SHP77 (cell line): ENCODE results near the gene RSPH4A.
A peak's percentile ranks its signal among the peaks of the same experiment; 100 is the strongest.
"Not testable (repeated sequence)": the region's sequence is repeated elsewhere in the genome, so short reads cannot be mapped to it uniquely, and the experiment has no call there.

Experiments used
- DNase-seq, 2 experiments: peaks; one replicate each; lab custom pipeline; 2025; lab: John Stamatoyannopoulos, UW

The RSPH4A gene

GRCh38 chr6:116625872-116626271 lies 9.6 kb downstream of the RSPH4A start:
- no peak for DNase-seq

DNA sequence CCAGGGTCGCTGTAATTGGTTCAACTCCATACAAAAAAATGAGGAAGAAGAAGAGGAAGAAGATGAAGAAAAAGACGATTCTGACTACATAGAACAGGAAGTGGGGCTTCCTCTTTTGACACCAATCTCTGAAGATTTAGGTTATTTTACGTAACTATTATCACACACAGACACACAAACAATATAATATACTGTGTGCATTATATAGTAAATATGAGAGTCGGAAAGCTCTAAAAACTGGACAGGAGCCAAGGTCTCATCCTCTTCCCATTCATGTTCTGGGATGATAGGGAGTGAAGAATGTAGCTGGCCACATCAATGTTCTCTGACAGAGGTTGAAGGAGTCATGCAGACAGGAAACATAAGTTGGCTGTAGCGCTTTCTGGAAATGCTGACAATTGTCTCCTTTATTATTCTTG lies 13.3 kb downstream of the RSPH4A start:
- no peak for DNase-seq

- DNase-seq = peak; percentile 88
Observed at GRCh38 chr6:116631379-116631990, 15.2 kb downstream of the RSPH4A start.

DNA sequence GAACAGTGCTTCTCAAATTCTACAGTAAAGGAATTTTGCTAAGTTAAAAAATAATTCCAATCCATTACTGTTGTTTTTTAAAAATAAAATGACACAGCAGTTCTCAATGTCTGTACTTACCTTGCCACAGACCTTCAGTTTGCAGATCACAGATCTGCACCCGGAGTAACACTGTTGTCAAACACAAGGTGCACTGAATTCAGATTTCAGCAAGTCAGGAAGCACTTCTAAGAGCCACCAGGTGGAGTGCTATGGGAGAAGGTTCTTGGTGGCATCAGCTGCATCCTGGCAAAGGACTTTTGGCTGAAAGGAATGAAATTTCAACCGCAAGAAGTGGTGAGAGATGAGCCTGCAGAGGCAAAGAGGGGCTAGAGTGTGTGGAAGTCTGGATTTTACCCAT lies 17.4 kb downstream of the RSPH4A start:
- DNase-seq = peak; percentile 6 to 32

GRCh38 chr6:116648156-116648555 lies 31.9 kb downstream of the RSPH4A start:
- DNase-seq = no peak

DNA sequence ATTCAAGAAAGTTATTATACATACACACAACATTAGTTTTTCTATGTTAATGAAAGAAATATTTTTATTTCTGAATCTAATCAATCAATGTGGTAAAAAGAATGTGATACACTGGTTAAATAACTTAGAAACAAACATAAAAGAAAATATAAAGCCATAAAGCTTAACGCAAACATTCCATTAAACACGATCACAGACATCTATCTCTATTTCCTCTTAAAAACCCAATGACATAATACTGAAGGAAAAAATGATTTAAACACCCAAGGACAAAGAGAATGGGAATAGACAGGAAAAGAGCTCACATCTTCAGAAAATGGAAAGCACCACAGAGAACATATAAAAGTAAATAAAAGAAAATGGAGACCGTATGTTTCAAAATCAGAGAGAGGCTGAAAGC lies 32.9 kb downstream of the RSPH4A start:
- no peak for DNase-seq

GRCh38 chr6:116651916-116652315 lies 35.6 kb downstream of the RSPH4A start:
- no peak for DNase-seq

- DNase-seq = no peak
Observed at GRCh38 chr6:116661594-116661993, 45.3 kb downstream of the RSPH4A start.

DNA sequence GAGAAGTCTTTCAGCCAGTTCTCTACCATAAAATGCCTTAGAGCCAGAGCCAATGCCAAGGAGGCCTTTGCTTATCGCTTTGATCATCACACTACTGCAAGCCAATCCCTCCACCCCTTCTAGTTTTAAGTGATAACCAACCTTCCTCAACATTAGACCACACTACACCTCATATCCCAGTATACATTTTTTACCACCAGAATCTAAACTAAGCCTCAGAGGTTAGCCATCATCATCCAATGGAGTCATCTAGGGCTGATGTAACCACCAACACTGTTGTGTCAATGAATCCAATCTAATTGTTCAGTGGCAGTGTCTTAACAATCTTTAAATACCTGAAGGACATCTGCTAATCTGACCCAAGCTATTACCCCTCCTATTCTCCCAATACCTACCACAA lies 45.9 kb downstream of the RSPH4A start:
- DNase-seq = no peak

GRCh38 chr6:116663308-116663707 lies 47.0 kb downstream of the RSPH4A start:
- DNase-seq = no peak

- DNase-seq = not testable (repeated sequence)
Observed at GRCh38 chr6:116664169-116664568, 47.9 kb downstream of the RSPH4A start.

- no peak for DNase-seq
Observed at GRCh38 chr6:116665464-116665863, 49.2 kb downstream of the RSPH4A start.

DNA sequence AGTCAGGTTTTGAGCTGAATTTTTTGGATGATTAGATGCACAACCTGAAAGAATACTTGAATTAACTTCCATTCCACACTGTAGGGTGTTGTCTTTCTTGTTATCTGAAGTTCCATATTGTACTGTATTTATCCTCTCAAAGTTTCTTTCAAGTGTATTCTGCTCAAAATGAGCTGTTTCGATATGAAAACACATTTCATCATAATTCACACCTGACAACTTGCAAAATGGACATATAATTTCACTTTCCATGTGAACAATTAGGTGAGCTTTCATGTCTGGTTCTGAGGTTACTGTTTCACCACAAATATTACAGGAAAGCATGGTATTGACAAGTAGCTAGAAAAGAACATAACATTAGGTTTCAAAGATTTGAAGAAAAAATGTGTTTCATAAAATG lies 50.6 kb downstream of the RSPH4A start:
- DNase-seq = no peak

GRCh38 chr6:116667623-116668022 lies 51.3 kb downstream of the RSPH4A start:
- DNase-seq = no peak

- no peak for DNase-seq
Observed at GRCh38 chr6:116672306-116672705, 56.0 kb downstream of the RSPH4A start.

- DNase-seq = no peak
Observed at GRCh38 chr6:116676021-116676420, 59.7 kb downstream of the RSPH4A start.

- peak; percentile 92 to 94 for DNase-seq
Observed at GRCh38 chr6:116680880-116681672, 64.8 kb downstream of the RSPH4A start, which contains the start of gene KPNA5. TSS of gene KPNA5 (plus strand) at chr6:116681211. CDS start at chr6:116681335, 124 bp downstream.

- no peak for DNase-seq
Observed at GRCh38 chr6:116682334-116682712, 66.0 kb downstream of the RSPH4A start.
